ENCODE measurements around the gene PREP. TPM values are rescaled to one million over a fixed set of nuclear protein-coding genes. Genes with fewer than 3 reads are reported as not detected.
A peak's percentile ranks its signal among the peaks of the same experiment; 100 is the strongest.

The PREP gene
- polyA plus RNA-seq, 1 experiment: 16.4 TPM

DNA sequence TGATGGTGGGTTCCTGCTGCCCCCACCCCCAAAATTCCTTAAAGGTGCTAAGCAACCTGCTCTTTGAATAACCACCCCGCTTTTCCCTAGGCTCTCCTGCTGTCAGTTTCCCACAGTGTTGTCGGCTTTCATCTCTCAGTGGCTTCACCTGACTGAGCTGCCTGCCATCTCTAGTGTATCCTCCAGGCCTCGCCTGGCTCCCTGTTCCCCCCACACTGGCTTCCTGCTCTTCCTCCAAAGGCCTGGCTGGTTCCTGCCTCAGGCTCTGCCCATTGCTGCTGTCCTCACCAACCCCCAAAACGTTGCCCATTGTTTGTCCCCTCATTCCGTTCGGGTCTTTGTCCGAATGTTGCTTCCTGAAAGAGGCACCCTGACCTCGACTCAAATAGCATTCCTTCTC, 129.3 kb downstream of the PREP start:
- Histone ChIP-seq H3K27me3 (ENCODE audit: control insufficient read depth, insufficient read depth, low read length) (no peaks in the 10 kb centered on the region), H3K4me3 (ENCODE audit: low read depth, low read length) (no peak overlapping the region), H3K27ac (ENCODE audit: low read depth, low read length) (no peak overlapping the region), H3K9me3 (ENCODE audit: control insufficient read depth, insufficient read depth, low read length) (no peaks in the 10 kb centered on the region)
- ChIA-PET CTCF (no interaction called here), POLR2A (no interaction called here)
- DNase-seq (ENCODE audit: low read depth, low spot score): no peak
- TF ChIP-seq, protein P1, sequence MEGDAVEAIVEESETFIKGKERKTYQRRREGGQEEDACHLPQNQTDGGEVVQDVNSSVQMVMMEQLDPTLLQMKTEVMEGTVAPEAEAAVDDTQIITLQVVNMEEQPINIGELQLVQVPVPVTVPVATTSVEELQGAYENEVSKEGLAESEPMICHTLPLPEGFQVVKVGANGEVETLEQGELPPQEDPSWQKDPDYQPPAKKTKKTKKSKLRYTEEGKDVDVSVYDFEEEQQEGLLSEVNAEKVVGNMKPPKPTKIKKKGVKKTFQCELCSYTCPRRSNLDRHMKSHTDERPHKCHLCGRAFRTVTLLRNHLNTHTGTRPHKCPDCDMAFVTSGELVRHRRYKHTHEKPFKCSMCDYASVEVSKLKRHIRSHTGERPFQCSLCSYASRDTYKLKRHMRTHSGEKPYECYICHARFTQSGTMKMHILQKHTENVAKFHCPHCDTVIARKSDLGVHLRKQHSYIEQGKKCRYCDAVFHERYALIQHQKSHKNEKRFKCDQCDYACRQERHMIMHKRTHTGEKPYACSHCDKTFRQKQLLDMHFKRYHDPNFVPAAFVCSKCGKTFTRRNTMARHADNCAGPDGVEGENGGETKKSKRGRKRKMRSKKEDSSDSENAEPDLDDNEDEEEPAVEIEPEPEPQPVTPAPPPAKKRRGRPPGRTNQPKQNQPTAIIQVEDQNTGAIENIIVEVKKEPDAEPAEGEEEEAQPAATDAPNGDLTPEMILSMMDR (IDR thresholded peaks at IDR 0.05; ENCODE audit: low read depth, low read length): no peak

DNA sequence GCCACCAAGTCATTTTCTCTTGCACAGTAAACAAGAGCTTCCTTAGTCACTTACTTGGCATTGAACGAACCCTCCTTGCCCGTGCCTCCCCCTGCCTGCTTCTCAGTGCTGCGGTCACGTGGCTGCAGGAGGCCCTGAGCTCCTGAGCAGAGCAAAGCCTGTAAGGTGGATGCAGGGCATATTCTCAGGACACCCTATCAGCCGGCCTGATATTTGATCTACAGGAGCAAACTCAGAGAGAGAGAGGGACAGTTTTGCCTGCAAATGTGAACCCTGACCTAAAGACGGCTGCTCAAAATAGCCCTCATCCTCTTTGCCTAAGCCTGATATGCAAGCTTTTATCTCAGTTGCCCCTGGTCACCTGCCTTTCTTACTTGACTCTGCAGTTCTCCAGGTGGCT, 130.1 kb downstream of the PREP start:
- no peaks in the 10 kb centered on the region for H3K27me3 ChIP-seq (ENCODE audit: control insufficient read depth, insufficient read depth, low read length)
- no peaks in the 10 kb centered on the region for H3K9me3 ChIP-seq (ENCODE audit: control insufficient read depth, insufficient read depth, low read length)
- peak overlapping the region; percentile 3 for H3K27ac ChIP-seq (ENCODE audit: low read depth, low read length)
- ChIA-PET POLR2A (no interaction called here), CTCF (interaction anchor here (1.3 kb wide), 1 partner anchor 9 kb away, joined by 4 read pairs; no protein-coding TSS in a partner anchor)
- no peak overlapping the region for H3K4me3 ChIP-seq (ENCODE audit: low read depth, low read length)
- TF ChIP-seq, protein P1 (IDR thresholded peaks at IDR 0.05; ENCODE audit: low read depth, low read length): no peak
- DNase-seq (ENCODE audit: low read depth, low spot score): no peak

DNA sequence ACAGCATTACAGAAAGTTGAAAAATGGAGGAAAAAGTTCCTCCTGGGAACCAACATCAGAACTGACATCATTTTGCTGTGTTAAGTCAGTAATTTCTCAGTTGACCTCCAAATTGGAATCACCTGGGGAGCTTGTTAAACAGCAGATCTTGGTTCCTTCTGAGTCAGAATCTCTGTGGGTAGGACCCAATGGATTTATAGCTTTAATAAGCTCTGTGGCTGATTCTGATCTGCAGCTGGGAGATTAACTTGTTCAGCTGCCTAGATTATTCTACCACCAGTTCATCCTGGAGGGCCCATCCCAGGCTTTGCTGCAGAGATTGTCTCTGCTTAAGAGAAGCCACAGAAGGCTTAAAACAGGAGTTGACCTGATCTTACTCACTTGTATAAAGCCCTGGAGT, 132.4 kb downstream of the PREP start:
- Histone ChIP-seq H3K27me3 (ENCODE audit: control insufficient read depth, insufficient read depth, low read length) (no peaks in the 10 kb centered on the region), H3K4me3 (ENCODE audit: low read depth, low read length) (no peak overlapping the region), H3K27ac (ENCODE audit: low read depth, low read length) (no peak overlapping the region), H3K9me3 (ENCODE audit: control insufficient read depth, insufficient read depth, low read length) (no peaks in the 10 kb centered on the region)
- ChIA-PET POLR2A (interaction anchor here (0.5 kb wide), 1 partner anchor 85 kb away, joined by 4 read pairs; no protein-coding TSS in a partner anchor), CTCF (no interaction called here)
- TF ChIP-seq, protein P1 (IDR thresholded peaks at IDR 0.05; ENCODE audit: low read depth, low read length): no peak
- DNase-seq (ENCODE audit: low read depth, low spot score): no peak

DNA sequence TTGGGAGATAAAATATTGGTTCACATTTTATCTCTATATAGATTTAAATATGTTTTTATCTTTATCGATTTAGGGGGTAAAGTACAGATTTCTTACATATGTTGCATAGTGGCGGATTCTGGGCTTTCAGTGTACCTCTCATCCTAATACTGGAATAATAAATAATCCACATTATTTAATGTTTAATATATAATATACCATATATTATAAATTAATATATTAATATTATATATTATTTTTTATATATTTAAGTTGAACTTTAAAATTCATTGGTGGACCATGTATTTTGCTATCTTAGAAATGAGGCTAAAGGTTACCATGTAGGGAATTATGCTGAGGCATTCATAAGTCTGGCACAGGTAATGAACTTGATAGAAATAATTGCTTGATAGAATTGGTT, 133.5 kb downstream of the PREP start:
- Histone ChIP-seq H3K4me3 (ENCODE audit: low read depth, low read length) (no peak overlapping the region), H3K9me3 (ENCODE audit: control insufficient read depth, insufficient read depth, low read length) (no peaks in the 10 kb centered on the region), H3K27ac (ENCODE audit: low read depth, low read length) (no peak overlapping the region), H3K27me3 (ENCODE audit: control insufficient read depth, insufficient read depth, low read length) (no peaks in the 10 kb centered on the region)
- no peak for DNase-seq (ENCODE audit: low read depth, low spot score)
- ChIA-PET POLR2A (no interaction called here), CTCF (no interaction called here)
- TF ChIP-seq, protein P1 (IDR thresholded peaks at IDR 0.05; ENCODE audit: low read depth, low read length): no peak

DNA sequence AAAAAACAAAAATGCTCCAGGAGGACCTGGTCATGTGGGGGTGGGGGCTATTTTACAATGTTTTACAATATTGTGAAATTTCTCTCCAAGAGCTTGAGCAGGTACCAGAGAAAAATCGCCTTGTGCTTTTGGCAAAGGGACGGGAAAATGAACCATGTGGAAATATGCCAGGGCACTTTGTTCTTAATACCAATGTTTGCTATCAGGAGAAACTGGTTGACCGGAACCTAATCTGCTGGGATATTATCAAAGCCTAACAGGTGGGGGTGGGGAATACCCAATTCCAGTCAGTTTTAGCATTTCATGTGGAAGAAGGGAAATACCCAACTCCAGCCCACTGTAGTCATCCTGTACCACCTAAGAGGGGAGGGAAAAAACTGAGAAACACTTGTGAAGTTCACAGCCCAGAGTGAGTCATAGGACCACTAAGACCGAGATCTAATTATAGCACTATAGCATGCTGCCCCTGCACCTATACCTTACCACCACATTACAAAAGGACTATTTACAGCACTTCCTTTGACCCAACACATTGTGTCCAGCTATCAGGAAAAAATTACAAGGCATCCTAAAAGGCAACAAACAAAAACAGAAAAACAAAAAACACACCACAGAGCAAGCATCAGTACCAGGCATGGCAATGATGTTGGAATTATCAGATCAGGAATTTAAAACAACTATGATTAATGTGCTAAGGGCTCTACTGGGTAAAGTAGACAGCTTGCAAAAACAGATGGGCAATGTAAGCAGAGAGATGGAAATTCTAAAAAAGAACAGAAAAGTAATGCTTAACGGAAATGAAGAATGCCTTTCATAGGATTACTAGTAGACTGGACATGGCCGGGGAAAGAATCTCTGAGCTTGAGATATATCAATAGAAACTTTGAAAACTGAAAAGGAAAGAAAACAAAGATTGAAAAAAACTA, 138.9 kb downstream of the PREP start:
- CTCF ChIA-PET: no interaction called here
- H3K27me3 ChIP-seq (ENCODE audit: control insufficient read depth, insufficient read depth, low read length): no peaks in the 10 kb centered on the region
- TF ChIP-seq, protein P1 (IDR thresholded peaks at IDR 0.05; ENCODE audit: low read depth, low read length): no peak
- no peak overlapping the region for H3K27ac ChIP-seq (ENCODE audit: low read depth, low read length)
- H3K9me3 ChIP-seq (ENCODE audit: control insufficient read depth, insufficient read depth, low read length): no peaks in the 10 kb centered on the region
- POLR2A ChIA-PET: interaction anchor here (0.6 kb wide), 1 partner anchor 179 kb away, joined by 8 read pairs; no protein-coding TSS in a partner anchor
- no peak overlapping the region for H3K4me3 ChIP-seq (ENCODE audit: low read depth, low read length)
- DNase-seq (ENCODE audit: low read depth, low spot score): no peak
